GM19455 (cell line): ENCODE measurements around the gene RAB40C.

ENCODE experiments used
- ATAC-seq: cut with Tn5 transposase; IDR thresholded peaks from one replicate; pipeline ENCODE4 v1.9.1; 2021; ENCODE audit not compliant: unreplicated experiment

The RAB40C gene

GRCh38 chr16:630249-630814 lies 40.5 kb downstream of the RAB40C start:
- no peak for ATAC-seq

GRCh38 chr16:630815-631405 lies 41.0 kb downstream of the RAB40C start, which contains the start of gene WFIKKN1:
TSS of gene WFIKKN1 (plus strand) at chr16:630985. CDS start at chr16:631254, 269 bp downstream.
- no peak for ATAC-seq

DNA sequence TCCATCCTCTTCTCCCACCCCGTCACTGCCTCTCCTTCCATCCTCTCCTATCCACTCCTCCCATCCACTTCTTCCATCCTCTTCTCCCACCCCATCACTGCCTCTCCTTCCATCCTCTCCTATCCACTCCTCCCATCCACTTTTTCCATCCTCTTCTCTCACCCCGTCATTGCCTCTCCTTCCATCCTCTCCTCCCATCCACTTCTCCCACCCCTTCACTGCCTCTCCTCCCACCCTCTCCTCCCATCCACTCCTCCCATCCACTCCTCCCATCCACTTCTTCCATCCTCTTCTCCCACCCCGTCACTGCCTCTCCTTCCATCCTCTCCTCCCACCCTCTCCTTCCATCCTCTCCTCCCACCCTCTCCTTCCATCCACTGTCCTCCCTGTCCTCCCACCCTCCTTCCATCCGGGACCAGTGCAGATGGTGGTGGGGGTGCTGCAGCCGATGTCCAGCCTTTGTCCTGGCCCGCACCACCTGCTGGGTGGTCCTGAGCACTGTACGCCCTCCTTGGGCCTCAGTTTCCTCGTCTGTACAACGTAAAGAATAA lies 42.0 kb downstream of the RAB40C start:
- no peak for ATAC-seq

DNA sequence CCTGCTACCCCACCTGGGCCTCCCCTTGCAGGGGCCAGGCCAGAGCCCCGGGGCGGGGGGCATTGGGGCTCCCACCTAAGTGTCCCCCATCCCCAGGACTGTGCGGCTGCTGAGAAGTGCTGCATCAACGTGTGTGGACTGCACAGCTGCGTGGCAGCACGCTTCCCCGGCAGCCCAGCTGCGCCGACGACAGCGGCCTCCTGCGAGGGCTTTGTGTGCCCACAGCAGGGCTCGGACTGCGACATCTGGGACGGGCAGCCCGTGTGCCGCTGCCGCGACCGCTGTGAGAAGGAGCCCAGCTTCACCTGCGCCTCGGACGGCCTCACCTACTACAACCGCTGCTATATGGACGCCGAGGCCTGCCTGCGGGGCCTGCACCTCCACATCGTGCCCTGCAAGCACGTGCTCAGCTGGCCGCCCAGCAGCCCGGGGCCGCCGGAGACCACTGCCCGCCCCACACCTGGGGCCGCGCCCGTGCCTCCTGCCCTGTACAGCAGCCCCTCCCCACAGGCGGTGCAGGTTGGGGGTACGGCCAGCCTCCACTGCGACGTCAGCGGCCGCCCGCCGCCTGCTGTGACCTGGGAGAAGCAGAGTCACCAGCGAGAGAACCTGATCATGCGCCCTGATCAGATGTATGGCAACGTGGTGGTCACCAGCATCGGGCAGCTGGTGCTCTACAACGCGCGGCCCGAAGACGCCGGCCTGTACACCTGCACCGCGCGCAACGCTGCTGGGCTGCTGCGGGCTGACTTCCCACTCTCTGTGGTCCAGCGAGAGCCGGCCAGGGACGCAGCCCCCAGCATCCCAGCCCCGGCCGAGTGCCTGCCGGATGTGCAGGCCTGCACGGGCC lies 42.8 kb downstream of the RAB40C start:
- ATAC-seq, result no peak

DNA sequence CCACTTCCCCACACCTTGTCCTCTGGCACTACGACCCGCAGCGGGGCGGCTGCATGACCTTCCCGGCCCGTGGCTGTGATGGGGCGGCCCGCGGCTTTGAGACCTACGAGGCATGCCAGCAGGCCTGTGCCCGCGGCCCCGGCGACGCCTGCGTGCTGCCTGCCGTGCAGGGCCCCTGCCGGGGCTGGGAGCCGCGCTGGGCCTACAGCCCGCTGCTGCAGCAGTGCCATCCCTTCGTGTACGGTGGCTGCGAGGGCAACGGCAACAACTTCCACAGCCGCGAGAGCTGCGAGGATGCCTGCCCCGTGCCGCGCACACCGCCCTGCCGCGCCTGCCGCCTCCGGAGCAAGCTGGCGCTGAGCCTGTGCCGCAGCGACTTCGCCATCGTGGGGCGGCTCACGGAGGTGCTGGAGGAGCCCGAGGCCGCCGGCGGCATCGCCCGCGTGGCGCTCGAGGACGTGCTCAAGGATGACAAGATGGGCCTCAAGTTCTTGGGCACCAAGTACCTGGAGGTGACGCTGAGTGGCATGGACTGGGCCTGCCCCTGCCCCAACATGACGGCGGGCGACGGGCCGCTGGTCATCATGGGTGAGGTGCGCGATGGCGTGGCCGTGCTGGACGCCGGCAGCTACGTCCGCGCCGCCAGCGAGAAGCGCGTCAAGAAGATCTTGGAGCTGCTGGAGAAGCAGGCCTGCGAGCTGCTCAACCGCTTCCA lies 43.6 kb downstream of the RAB40C start:
- no peak for ATAC-seq

DNA sequence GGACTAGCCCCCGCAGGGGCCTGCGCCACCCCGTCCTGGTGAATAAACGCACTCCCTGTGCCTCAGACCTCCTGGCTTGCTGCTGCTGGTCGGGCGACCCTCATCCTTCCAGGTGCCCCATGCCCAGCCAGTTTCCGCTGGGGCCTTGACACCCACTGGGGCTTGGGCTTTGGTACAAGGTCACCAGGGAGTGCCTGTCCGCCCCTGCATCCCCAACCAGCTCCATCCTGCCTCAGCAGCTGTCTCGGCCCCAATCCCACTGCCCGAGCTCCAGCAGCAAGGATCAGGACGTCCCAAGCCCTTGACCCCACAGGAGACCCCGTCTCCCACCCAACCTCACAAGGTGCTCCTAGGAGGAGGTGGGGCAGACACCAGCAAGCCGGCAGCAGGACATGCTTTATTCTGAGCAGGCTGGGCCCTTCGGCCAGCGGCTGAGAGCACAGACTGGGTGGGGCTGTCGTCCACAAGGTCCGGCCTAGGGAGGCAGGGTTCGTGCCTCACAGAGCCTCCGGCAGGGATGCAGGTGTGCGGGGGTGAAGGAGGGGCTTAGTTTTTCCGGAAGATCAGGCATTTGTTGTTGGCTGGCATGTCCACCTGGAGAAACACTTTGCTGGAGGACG lies 44.3 kb downstream of the RAB40C start:
- ATAC-seq, result no peak

DNA sequence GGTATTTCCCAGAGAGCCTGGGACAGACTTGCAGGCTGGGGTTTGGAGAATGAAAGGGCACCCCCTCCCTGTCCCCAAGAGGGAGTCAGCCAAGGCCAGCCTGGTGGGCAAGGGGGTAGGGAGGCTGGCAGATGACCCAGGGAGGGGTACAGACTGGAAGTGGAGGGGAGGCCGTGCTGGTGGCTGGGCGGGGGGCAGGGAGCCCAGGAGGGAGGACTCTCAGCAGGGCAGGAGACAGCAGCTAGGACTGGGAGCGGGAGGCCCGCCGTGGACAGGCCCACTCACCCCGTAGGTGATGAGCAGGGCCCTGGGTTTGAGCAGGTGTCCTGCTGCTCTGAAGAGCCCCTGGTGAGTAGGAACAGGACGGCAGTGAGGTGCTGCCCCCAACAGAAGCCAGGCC lies 45.1 kb downstream of the RAB40C start:
- no peak for ATAC-seq

DNA sequence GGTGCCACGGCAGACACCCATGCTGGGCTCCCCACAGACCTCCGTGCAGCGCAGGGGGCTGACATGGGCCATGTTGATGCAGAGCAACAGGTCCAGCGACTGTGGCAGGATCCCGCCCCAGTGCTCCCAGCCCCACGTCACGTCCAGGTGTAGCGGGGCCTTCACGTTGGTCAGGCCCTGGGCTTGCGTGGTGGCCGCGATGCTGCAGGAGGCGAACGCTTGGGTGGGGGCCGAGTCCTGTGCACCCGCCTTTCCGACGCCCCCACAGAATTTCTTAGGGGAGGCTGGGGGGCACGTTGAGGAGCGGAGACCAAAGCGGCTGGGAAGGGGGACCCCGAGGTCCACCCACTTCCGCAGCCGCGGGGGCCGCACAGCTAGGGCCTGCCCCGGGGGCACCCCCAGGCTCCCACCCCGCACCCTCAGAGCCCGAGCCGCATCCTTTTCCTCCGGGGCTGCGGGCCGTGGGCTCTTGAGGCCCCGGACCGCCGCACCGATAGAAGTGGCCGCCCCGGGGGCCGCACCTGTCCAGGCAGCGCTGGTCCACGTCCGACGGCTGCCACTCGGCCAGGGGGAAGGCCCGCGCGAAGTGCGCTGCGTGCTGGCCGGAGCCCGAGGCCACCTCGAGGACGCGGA lies 45.8 kb downstream of the RAB40C start:
- ATAC-seq, result no peak

DNA sequence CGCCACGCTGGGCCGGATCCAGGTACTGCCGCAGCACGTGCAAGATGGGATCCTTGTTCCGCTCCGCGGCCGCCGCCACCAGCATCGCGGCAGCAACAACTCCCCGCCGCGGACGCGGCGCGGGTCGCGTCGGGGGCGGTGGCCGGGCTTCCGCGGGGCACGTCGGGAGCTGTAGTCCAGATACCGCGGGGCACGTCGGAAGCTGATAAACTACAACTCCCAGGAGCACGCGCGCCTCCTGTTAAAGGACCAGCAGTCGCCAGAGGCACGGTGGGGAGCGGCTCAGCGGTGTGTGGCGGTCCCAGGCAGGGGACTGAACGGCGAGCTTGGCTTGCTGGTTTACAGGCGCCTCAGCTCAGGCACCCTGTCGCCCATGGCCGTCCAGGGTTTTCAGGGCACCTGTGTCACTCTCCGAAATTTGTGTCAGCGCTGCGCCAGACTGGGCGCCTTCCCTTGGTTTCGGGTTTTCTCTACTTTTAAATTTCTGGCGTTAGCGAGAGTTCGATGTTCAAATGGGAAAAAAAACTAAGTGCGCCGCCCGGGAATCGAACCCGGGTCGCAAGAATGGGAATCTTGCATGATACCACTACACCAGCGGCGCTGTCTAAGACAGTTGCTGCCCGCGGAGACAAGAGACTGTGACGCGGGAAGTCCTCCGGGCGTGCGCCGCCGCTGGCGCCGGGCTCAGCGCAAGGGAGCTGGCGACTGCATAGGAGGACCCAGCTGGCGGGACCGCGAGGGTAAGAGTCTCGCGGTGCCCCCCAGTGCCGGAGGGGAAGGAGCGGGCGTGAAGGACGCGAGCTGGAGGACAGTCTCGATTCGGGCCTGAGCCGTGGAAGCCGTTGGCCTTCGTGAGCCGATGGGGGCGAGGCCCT lies 46.6 kb downstream of the RAB40C start, which contains the start of gene METTL26:
Gene METTL26, minus strand, starts transcription at position 100 of the 875 bp plus-strand sequence. Its CDS starts 15 bp downstream, at position 85.
- peak; percentile 62 for ATAC-seq

DNA sequence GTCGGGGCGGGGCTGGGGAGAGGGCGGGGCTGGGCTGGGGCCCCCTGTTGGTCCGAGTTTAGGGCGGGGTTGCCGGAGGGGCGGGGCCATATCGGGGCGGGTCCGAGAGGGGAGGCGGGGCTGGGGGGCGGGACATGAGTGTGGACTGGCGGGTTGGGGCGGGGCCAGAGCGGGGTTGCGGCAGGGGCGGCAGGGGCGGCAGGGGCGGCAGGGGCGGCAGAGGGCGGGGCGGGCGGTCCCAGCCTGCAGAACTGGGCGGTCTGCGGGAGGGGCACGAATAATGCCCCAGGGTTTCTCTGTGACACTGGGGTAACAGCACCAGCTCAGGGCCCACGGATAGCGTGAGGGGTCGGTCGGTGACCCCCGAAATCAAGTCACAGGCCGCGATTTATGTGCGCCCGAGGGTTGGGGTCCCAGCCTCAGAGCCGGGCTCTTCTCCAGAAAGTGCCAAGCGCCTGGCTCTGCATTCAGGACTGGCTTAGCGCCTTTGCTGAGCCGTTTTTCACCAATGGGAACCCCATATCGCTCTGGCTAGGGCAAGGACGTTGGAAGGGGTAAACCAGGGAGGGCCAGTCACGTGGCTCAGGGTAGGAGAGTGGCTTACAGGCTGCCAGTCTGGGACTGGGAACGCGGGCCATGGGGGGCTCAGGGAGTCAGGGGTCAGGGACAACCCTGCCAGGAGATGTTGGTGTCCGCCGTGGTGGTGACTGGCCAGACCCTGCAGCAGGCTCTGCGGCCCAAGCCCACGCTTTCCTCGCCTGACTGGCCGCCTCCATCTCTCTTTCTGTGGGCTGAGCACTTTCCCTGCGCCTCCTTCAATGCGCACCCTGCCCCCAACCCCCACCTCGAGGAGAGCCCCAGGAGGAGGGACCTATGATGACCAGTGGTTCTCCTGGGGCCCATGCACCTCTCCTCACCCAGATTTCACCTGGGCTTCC lies 47.5 kb downstream of the RAB40C start:
- ATAC-seq, result no peak

GRCh38 chr16:638034-638543 lies 48.2 kb downstream of the RAB40C start:
- no peak for ATAC-seq

GRCh38 chr16:638836-639235 lies 49.0 kb downstream of the RAB40C start:
- ATAC-seq, result no peak

GRCh38 chr16:640614-641013 lies 50.7 kb downstream of the RAB40C start:
- no peak for ATAC-seq

DNA sequence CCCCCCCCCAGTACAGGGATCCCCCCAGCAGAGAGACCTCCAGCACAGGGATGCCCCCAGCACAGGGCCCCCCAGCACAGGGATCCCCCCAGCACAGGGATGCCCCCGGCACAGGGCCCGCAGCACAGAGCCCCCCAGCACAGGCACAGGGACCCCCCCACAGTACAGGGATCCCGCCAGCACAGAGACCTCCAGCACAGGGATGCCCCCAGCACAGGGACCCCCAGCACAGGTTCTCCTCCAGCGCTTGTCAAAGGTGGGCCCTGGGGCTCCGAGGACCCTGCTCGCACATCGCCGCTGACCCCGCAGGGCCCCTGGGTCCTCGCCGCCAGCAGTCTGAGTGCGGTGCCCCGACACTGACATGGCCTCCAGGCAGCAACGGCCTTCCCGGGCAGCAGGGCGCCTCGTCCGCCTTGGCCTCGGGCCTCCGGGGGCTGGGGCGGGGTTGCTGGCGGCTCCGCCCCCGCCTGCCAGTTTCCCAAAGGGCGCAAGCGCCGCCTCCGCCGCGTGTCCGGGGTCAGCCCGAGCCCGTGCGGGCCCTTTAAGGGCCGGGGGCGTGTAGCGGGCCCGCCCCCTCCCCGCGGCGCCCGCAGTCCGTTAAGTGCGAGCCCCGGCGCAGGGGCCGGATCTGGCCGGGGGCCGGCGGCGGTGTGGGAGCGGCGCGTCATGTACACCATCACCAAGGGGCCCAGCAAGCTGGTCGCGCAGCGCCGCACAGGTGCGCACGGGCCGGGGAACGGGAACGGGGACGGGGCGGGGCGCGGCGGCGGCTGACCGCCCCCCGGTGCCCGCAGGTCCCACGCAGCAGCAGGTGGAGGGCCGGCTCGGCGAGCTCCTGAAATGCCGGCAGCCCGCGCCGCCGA lies 51.7 kb downstream of the RAB40C start, which contains the start of gene MCRIP2:
Gene MCRIP2, plus strand, starts transcription at position 503 of the 863 bp plus-strand sequence. Its CDS starts 164 bp downstream, at position 667.
- no peak for ATAC-seq

DNA sequence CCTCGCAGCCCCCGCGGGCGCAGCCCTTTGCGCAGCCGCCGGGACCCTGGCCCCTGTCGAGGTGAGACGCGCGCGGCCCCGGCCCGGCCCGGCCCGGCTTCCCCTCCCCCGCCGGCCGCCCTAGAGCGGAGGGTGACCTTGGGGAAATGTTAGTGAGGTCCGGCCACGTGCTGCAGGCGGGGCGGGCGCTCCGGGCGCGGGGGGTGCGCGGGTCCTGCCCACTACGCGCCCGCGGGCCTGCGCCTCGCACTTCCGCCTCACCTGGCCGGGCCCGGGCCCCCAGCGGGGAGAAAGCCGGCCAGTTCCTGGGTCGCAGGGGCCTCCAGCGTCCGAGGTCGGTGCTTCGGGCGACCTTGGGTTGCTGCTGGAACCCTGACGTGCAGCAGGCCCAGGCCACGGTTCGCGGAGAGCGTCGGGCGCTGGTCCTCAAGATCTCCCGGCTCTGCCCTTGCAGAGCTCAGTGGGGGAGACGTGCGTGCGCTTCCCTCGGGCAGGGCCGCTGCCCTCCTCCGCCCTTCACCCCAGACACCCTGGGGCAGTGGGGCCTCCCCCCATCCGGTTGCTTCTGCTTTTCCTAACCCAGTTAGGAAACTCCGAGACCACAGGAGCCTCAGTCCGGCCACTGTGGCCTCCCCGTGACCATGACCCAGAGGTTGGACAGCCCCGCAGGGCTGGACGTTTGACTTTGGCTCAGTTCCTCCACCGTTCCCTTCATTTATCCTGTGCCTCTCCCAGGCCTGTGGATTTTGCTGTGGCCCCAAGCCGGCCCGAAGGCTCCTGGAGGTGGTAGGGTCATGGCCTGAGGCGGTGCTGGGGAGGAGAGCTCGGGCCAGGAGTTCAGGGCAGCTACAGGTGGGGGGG lies 52.6 kb downstream of the RAB40C start:
- no peak for ATAC-seq

GRCh38 chr16:643050-643368 lies 53.1 kb downstream of the RAB40C start:
- no peak for ATAC-seq
